Erythroblast (primary cell): ENCODE data around the gene EYA2.

Experiments used
- GATA1 ChIP-seq: IDR thresholded peaks from 2 replicates; pipeline ENCODE4 v1.6.1; 2011; ENCODE audit warnings: low read depth, mild to moderate bottlenecking, control low read depth, low read length, moderate library complexity
- POLR2A ChIP-seq: IDR thresholded peaks from 2 replicates; pipeline ENCODE4 v1.6.1; 2011; ENCODE audit warnings: mild to moderate bottlenecking, low read length

- TF ChIP-seq POLR2A (no peak), GATA1 (no peak)
Measured at GRCh38 chr20:47067776-47068175, 173.1 kb downstream of the EYA2 start.
